Body of pancreas (tissue), 4 donors: ENCODE data around the gene PDZRN3.

Experiments
- CTCF ChIP-seq, 7 experiments: fragments of 450-650 bp in 4 of 7; fragments of 200-600 bp in 3 of 7; sonication (generic) in 3 of 7; IDR thresholded peaks; one replicate each; pipeline ENCODE4 v1.5.1; 2016 to 2019; ENCODE audit warnings: antibody characterized with exemption in 7 of 7
- POLR2A ChIP-seq, 3 donors: fragments of 450-650 bp; IDR thresholded peaks; one replicate each; pipeline ENCODE4 v1.6.1; 2016; ENCODE audit warnings: antibody characterized with exemption in 3 of 3, mild to moderate bottlenecking in 2 of 3

GRCh38 chr3:73586190-73586589 is 38.6 kb downstream of the PDZRN3 start:
- TF ChIP-seq POLR2A (IDR thresholded peaks at IDR 0.05) (no peak), CTCF (IDR thresholded peaks at IDR 0.05) (no peak)
